AG04450 (cell line): ENCODE measurements around the gene FRS2. TPM values are rescaled to one million over a fixed set of nuclear protein-coding genes. Genes with fewer than 3 reads are reported as not detected.
"Not testable (repeated sequence)": the region's sequence is repeated elsewhere in the genome, so short reads cannot be mapped to it uniquely, and the experiment has no call there.

Source experiments
- CTCF ChIA-PET: fragments of 300-600, 350-600 bp; formaldehyde crosslinking; extraction: SDS; loops from one replicate; lab custom pipeline; 2022; ENCODE audit warnings: antibody characterized with exemption, inconsistent platforms; lab: Charles Lee
- POLR2A ChIA-PET: fragments of 350-600 bp; formaldehyde crosslinking; extraction: SDS; loops from one replicate; lab custom pipeline; 2021; ENCODE audit warnings: antibody characterized with exemption, inconsistent platforms; lab: Yijun Ruan, JAX
- DNase-seq: peaks from one replicate; pipeline ENCODE4 v3.0.0-alpha.2; 2011; ENCODE audit warnings: low read depth, low spot score
- H3K27ac ChIP-seq: one replicate; pipeline ENCODE4 v1.5.1; 2012; ENCODE audit warnings: low read depth, low read length, control low read depth
- H3K27me3 ChIP-seq: one replicate; pipeline ENCODE4 v1.6.0; 2012; ENCODE audit warnings: low read length; ENCODE audit not compliant: control insufficient read depth, insufficient read depth
- H3K4me3 ChIP-seq: 2 replicates; pipeline ENCODE4 v1.5.1; 2011; ENCODE audit warnings: mild to moderate bottlenecking, low read depth, low read length, control low read depth
- H3K9me3 ChIP-seq: 2 replicates; pipeline ENCODE4 v1.5.1; 2012; ENCODE audit warnings: low read length; ENCODE audit not compliant: control insufficient read depth, insufficient read depth
- CTCF ChIP-seq: IDR thresholded peaks from 2 replicates; pipeline ENCODE4 v1.5.1; 2011; ENCODE audit warnings: low read depth, low read length, control low read depth, inconsistent platforms
- polyA plus RNA-seq: library from polyadenylated mRNA; depleted of rRNA; stranded (reverse); fragments of >200 nt; gene quantifications from 2 replicates; pipeline ENCODE4 v1.2.3, GENCODE V29; 2011

FRS2 gene
- polyA plus RNA-seq, 1 experiment, result 41.9 TPM

- Histone ChIP-seq H3K27ac (no peak overlapping the region), H3K4me3 (no peak overlapping the region), H3K27me3 (no peaks in the 10 kb centered on the region), H3K9me3 (no peaks in the 10 kb centered on the region)
- no peak for TF ChIP-seq CTCF
- no peak for DNase-seq
- CTCF ChIA-PET, result no interaction called here
- POLR2A ChIA-PET, result no interaction called here
These were observed 132.8 kb downstream of the FRS2 start for GRCh38 chr12:69602954-69603353.

GRCh38 chr12:69603556-69603955 is 133.4 kb downstream of the FRS2 start:
- DNase-seq, H3K9me3 ChIP-seq, H3K27me3 ChIP-seq, CTCF ChIA-PET, POLR2A ChIA-PET, H3K4me3 ChIP-seq, H3K27ac ChIP-seq: not testable (repeated sequence)

GRCh38 chr12:69604275-69604674 is 134.1 kb downstream of the FRS2 start:
- CTCF ChIA-PET, result interaction anchor here (0.8 kb wide), 1 partner anchor 36 kb away, joined by 9 read pairs; no protein-coding TSS in a partner anchor
- H3K27ac ChIP-seq, DNase-seq, POLR2A ChIA-PET, H3K4me3 ChIP-seq, H3K27me3 ChIP-seq, H3K9me3 ChIP-seq: not testable (repeated sequence)

- DNase-seq, result no peak
- H3K4me3 ChIP-seq, result no peak overlapping the region
- POLR2A ChIA-PET, result no interaction called here
- no peak overlapping the region for H3K27ac ChIP-seq
- peaks cover 6% of the 10 kb centered on the region for H3K27me3 ChIP-seq
- no peak for TF ChIP-seq CTCF
- CTCF ChIA-PET, result interaction anchor here (0.7 to 1.1 kb wide), 2 partner anchors 16 to 32 kb away, joined by 4 to 5 read pairs; no protein-coding TSS in a partner anchor
- no peaks in the 10 kb centered on the region; the same call in 1 of the 2 replicates for H3K9me3 ChIP-seq
These were observed 137.9 kb downstream of the FRS2 start for GRCh38 chr12:69608114-69608513.

- POLR2A ChIA-PET, result no interaction called here
- no peak for DNase-seq
- H3K27me3 ChIP-seq, result peaks cover 6% of the 10 kb centered on the region
- no peak overlapping the region for H3K4me3 ChIP-seq
- CTCF ChIA-PET, result interaction anchor here (1.3 kb wide), 1 partner anchor 29 kb away, joined by 3 read pairs; no protein-coding TSS in a partner anchor
- H3K27ac ChIP-seq, result no peak overlapping the region
- no peak for TF ChIP-seq CTCF
- no peaks in the 10 kb centered on the region; the same call in 1 of the 2 replicates for H3K9me3 ChIP-seq
These were observed 139.9 kb downstream of the FRS2 start for GRCh38 chr12:69610126-69610525.

- ChIA-PET POLR2A (no interaction called here), CTCF (interaction anchor here (0.5 kb wide), 1 partner anchor 29 kb away, joined by 3 read pairs; no protein-coding TSS in a partner anchor)
- H3K27ac ChIP-seq, result no peak within 1 kb of the TSS
- no peak for TF ChIP-seq CTCF
- no peak within 1 kb of the TSS for H3K4me3 ChIP-seq
- peaks cover 6% of the 10 kb centered on the region for H3K27me3 ChIP-seq
- no peaks in the 10 kb centered on the region; the same call in 1 of the 2 replicates for H3K9me3 ChIP-seq
- no peak for DNase-seq
These were observed 140.5 kb downstream of the FRS2 start, which contains the start of gene LRRC10 for GRCh38 chr12:69610729-69611128. LRRC10 (minus strand) TSS chr12:69610907; CDS start chr12:69610838, 69 bp downstream.
